Suprapubic skin (tissue), 4 donors: ENCODE results near the gene ZDHHC19.

Experiments used
- POLR2A ChIP-seq, 2 donors: fragments of 450-650 bp; IDR thresholded peaks; one replicate each; pipeline ENCODE4 v1.6.1; 2017; ENCODE audit warnings: antibody characterized with exemption in 2 of 2, mild to moderate bottlenecking in 2 of 2, moderate library complexity in 2 of 2
- POLR2AphosphoS5 ChIP-seq, 3 donors: sonication (generic); formaldehyde crosslinking; IDR thresholded peaks; one replicate each; pipeline ENCODE4 v1.6.1; 2017; ENCODE audit warnings: antibody characterized with exemption in 3 of 3
- TF ChIP-seq, protein P1 (sequence below), 2 donors: fragments of 200-600 bp in 1 of 2; fragments of 450-650 bp in 1 of 2; sonication (generic) in 1 of 2; IDR thresholded peaks; one replicate each; pipeline ENCODE4 v1.5.1; 2016 to 2019; ENCODE audit warnings: antibody characterized with exemption in 2 of 2, mild to moderate bottlenecking in 1 of 2, moderate library complexity in 1 of 2

DNA sequence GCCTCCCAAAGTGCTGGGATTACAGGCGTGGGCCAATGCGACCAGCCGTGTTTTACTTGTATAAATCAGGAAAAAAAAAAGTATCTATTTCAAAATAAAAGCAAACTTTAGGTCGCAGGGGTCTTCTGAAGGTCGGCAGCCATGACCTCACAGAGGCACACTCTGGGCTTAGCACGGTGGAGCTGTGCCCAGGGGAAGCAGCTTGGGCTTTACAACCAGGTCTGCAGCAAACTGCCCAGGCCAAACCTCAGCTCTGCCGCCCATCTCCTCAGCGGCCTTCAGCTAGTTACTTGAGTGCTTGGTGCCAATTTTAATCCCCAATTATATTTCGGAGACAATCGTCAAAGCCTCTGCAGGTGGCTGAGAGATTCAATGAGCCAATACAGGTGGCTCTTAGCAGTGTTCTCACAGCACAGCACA lies 30.1 kb downstream of the ZDHHC19 start:
- TF ChIP-seq, protein P1, sequence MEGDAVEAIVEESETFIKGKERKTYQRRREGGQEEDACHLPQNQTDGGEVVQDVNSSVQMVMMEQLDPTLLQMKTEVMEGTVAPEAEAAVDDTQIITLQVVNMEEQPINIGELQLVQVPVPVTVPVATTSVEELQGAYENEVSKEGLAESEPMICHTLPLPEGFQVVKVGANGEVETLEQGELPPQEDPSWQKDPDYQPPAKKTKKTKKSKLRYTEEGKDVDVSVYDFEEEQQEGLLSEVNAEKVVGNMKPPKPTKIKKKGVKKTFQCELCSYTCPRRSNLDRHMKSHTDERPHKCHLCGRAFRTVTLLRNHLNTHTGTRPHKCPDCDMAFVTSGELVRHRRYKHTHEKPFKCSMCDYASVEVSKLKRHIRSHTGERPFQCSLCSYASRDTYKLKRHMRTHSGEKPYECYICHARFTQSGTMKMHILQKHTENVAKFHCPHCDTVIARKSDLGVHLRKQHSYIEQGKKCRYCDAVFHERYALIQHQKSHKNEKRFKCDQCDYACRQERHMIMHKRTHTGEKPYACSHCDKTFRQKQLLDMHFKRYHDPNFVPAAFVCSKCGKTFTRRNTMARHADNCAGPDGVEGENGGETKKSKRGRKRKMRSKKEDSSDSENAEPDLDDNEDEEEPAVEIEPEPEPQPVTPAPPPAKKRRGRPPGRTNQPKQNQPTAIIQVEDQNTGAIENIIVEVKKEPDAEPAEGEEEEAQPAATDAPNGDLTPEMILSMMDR (IDR thresholded peaks at IDR 0.05), result no peak
- TF ChIP-seq POLR2AphosphoS5 (IDR thresholded peaks at IDR 0.05) (no peak), POLR2A (IDR thresholded peaks at IDR 0.05) (no peak)
